Activated gamma-delta T cell (primary cell): ENCODE data around the gene NEURL1B.

Experiments used
- DNase-seq: peaks from one replicate; lab custom pipeline; 2025; lab: John Stamatoyannopoulos, UW

NEURL1B gene

DNA sequence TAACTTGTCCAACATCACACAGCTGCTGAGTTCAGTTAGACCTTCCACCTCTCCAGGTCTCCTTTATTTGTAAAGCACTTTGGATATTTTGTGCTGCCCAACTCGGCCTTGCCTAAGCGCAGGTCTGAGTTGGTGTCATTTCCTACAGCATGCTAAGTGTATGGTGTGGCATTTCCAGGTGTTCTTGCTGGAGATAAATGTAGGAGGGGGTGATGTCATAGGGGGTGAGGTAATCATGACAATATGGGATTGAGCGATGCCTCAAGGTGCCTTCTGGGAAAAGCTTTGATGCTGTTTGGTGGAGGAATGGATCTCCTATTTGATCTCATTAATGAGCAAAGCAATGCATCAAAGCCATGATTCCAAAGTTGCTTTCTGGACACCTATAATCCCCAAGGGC lies 32.3 kb upstream of the NEURL1B start:
- DNase-seq: no peak

DNA sequence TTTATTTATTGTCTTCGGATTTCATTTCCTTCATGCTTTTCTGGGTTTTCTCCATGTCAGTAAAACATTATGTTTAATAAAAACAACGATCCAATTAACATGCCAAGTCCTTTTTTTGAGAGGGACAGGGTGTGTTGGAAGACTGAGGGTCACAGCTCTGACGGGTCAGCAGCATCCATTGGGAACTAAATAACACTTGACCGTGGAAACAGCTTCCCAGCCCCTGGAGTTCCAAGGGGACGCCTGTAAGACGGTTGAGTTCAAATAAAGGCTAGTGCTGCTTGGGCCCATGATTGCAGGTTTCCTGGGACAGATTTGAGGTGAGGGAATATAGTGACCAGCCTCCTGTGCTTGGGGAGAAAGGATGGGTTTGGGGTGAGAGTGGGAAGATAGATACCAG lies 30.4 kb upstream of the NEURL1B start:
- DNase-seq: no peak

DNA sequence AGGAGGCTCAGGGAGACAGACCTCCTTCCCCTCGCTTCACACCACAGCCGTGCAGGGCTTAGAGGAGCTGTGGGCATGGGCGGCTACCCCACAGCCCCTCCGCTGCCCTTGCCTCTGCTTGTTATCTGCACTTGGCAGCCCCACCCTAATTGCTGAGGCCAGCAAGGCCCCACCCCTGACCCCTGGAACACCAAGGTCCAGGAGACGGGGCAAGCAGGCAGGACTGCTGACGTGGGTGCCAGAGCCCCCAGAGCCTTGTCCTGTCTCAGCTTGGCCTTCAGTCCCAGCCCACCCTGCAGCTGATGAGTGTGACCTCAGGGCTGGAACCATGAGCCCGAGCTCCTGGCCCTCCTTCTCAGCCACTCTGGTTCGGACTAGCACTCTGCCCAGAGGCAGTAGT lies 29.1 kb upstream of the NEURL1B start:
- DNase-seq: no peak

DNA sequence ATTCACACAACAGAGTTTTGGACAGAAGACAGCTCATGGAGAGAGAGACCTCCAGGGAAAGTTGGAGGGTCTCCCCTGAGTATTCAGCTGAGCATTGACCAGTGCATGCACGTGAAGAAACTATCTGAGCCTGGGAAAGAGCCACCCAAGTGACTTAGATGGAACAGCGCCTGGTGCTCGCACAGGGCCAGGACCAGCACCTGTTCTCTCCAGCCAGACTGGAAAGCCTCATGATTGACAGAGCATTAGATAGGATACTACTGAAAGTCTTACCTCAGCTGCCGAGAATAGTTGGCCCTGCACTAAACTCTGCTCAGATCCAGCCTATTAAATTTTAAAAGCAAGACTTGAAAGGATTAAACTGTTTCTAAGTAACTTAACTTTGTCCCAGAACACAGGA lies 28.3 kb upstream of the NEURL1B start:
- DNase-seq: no peak

DNA sequence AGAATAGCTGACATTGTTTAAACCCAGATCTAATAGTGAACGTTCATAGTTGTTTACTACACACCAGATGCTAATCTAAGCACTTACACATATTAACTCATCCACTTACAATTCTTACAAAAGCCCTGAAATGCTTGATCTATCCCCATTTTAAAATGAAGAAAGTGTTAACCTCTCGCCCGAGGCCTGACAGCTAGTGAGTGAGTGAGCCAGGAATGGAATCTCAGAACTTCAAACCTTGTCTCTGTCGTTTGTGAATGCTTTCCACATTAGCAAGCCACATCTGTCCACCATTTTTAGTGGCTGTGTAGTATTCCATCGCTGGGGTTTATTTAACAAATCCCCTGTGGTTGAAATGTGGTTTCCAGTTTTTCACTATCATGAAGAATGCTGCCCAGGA lies 24.9 kb upstream of the NEURL1B start:
- DNase-seq: no peak

DNA sequence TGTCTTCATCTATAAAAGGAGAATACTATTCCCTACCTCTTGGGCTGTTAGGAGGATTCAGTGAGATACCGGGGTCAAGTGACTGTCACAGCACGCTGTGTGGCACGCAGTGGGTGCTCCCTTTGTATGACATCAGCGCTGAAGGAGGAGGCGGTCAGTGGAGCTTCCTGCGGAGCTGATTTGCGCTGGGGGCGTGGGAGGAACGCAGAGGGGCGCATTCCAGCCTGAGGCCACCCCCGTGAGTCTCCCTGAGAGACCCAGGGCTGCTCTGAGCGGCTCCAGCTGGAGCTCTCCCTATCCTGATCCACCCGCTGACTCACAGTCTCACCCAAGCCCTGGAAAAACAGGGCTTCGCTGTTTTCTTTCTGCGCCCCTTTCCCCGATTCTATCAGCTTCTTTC lies 24.3 kb upstream of the NEURL1B start:
- no peak for DNase-seq

DNA sequence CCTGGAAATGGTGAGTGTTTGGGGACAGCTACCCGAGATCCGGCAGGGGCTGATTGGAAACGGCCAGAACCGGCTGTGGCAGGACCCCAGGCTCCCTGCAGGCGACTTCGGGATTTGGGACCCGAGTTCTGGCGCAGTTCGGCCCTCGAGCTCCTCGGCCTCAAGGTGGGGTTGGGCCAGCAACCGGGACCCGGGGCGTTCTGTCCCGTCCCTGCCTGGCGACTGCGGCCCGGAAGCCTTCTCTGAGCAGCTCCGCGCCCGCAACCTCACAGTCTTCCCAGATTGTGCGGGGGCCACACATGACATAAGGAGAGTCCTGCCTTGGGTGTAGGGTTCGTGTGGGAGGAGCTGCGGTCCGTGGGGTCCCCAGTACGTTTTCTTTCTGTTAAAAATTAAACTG lies 23.2 kb upstream of the NEURL1B start:
- no peak for DNase-seq

DNA sequence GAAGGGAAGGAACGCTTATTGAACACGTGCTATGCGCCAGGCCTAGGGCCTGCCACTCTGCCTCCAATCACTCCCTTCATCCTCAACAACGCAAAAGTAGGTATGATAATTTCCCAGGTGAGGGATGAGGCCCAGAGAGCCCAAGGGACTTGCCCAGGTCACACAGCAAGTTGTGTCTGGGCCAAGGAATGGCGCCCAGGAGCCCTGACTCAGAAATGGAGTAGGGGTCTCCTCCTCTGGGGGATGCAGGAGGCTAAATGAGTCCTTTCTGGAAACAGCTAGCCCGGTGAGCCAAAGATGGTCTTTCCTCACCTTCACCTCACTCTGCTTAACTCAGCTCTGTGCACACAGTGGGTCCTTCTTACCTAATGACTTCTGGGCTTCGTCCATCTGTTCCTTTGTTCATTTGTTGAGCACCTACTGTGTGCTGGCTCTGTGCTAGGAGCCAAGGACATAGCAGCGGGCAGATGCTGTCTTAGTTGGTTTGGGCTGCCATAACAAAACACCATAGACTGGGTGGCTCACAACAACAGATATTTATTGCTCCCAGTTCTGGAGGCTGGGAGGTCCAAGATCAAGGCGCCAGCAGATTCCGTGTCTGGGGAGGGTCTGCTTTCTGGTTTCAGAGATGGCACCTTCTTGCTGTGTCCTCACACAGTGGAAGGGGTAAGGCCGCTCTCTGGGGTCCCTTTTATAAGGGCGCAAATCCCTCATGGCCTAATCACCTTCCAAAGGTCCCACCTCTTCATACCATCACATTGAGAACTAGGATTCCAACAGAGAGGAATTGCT lies 22.3 kb upstream of the NEURL1B start:
- no peak for DNase-seq

DNA sequence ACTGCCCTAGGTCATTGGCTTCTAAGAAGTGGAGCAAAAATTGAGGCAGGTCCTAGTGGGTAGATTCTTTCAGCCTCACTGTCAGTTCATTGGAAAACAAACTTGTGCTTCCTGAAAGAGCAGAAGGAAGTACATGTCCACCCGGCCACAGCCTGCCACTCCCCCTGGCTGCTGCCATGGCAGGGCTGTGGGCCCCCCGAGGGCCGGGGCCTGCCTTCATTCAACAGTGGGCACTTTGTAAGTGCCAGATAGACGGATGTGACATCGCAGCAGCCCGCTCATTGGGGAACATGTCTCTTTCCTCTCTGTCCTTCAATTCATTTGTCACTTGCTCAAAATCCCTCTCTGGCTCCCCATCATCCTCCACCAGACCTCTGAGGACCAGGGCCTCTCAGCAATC lies 20.6 kb upstream of the NEURL1B start:
- DNase-seq: no peak

DNA sequence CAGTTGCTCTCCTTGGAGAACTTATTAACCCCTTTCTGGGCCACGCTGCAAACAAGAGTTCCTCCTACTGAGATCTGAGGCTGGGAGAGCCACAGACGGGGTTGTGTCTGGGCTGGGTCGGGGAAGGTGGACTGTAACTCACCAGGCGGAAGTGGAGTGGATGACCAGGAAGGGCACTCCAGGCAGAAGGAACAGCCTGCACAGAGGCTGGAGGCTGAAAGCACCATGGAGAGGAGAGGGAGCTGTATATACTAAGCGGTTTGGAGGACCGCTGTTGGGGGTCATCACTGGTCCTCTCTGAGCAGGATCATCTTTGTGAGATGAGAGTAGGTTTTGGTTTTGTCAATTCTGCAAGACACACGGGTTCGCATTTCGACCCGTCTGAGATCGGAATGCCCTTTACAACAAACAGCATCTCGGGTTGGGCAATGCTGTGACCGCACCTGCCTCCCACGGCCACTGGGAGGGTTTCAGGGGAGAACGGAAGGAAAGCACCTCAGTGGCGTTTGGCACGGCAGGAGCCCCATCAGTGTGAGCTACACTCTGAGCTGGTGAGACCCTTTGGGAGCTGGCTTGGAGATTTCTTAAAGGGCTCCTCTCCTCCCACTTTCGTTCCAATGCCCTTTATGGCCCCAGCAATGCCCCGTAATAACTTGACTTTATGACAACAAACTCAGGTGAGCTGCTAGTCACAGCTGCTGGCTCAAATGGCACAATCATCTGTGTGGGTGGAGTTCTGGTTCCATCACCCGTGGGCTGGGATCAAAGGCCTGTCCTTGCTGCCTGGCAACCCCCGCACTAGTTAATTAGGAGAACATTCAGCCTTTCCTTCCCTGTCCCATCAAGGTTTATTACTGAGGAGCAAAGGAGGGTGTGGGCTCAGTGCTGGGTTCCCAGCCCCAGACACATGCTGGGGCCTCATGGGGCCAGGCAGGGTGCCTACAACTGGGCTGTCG lies 18.7 kb upstream of the NEURL1B start:
- no peak for DNase-seq

DNA sequence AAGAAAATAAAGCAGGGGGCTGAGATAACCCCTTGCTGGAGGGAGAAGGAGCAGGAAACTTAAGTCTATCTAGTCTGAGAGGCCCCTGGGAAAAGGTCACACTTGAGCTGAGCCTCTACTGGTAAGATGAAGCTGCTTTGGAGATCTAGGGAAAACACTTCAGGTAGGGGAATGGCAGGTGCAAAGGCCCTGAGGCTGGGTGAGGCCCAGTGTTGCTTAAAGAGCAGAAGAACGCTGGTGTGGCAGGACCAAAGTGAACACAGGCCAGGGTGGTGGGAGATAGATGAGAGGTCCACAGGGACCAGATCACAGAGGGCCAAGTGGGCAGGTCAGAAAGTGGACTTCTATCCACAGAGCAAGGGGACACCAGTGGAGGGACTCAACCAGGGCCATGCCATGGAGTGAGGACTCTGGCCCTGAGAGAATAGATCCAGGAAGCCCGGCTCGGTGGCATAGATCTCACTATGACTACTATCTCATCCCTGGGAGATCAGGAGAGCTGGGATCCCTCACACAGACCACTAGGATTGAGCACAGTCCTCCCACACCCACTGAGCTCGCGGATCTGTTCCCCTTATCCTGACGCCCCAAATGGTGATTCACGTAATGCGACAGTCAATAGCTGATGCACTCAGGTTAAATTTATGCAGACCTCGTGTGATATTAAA lies 17.6 kb upstream of the NEURL1B start:
- no peak for DNase-seq

DNA sequence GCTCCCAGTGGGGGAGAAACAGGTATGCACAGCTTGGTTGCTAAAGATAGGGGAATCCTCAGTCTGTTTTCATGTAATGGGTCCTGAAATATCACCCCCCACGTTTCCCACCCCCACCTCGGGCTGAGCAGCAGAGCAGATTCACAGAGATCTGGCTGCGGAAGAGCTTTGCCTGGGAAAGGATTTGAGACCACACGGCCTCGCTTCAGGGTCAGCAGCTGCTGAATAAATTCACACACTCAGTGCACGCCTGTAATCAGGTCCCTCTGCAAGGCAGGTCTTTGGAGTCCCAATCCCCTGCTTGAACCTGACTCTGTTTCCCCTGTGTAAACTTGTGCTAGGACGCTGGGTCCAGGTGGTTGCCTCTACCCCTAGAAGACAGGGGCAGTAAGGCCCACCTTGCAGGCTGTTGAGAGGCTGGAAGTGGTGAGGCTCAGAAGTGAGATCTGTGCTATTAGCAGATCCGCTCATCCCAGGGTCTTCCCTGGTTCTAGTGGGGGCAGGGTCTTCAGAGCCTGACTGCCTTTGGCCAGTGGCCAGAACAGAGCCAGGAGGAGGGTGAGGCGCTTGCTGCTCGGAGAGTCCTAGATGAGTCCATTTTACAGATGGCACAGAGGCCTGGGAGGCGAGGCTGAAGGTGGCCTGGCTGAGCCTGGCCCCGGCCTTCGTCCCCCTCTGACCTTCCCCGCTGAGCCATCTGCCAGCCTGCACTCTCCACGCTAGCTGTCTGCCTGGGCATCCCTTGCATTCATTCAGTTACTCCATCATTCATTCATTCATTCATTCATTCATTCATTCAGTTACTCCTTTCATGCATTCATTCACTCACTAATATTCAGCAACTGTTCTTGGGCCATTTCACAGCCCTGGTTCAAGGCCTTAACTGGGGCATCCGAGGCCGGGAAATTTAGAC lies 16.7 kb upstream of the NEURL1B start:
- no peak for DNase-seq

DNA sequence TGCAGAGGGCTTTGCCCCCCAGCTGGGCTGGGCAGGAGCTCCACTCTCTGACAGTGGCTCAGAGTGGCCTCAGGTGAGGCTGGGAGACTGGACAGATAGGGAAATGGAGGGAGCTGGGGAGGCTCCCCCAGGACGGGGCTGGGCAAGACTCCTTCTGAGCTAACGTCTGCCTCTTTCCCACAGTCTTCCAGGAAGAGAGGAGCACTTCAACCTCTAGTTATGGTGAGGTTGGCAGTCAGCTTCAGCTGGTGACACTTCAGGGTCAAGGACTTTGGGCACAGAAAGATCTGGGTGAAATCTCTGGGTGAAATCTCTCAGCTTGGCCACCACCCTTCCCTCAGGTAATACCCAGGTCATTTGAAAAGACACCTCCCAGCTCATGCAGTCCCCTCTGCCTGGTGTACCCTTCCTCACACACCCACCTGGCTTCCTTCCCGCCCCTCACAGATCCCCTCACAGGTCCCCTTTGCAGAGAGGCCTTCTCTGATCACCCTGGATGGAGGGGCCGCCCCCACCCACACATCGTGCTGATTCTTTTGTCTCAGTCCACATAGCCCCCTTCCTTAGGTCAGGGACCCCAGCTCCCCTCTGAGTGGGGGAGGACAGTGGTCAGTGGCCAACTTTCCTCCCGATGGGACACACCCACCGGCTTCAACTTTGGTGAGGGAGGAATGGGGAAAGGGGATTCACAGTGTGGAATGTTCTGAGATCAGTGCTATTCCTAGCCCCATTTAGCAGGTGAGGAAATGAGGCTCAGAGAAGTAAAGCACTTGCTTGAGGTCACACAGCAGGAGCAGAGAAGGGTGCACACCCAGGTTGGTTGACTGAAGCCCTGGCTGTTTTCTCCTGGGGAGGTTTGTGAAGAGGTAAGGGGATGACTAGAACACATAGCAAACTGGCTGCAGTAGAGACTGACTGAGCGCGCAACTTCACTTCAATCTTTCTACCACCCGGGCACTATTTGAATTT lies 15.8 kb upstream of the NEURL1B start:
- no peak for DNase-seq

DNA sequence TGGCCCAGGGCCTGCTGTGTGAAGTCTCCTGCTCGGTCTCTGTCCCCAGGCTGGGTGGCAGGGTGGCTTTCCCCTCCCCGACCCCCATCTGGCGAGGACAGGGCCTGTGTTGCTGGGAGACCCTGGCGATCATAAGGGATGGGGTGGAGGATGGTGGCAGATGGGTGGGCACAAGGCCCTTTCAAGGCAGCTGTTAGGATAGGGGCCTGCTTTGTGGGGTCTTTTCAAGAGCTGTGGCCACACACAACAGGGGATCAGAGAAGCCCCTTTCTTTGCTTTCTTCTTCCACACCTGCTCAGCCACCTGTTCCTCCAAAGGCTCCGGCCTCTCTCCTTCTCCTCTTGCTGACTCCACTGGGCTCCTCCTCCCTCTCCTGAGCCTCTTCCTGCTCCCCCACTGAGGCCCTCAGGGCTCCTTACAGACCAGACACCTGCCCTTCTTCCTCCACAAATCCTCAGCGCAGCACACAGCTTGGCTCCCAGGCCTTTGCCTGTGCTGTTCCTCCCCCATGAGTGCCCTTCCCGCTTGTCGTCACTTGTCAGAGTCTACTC lies 15.0 kb upstream of the NEURL1B start:
- DNase-seq: no peak

DNA sequence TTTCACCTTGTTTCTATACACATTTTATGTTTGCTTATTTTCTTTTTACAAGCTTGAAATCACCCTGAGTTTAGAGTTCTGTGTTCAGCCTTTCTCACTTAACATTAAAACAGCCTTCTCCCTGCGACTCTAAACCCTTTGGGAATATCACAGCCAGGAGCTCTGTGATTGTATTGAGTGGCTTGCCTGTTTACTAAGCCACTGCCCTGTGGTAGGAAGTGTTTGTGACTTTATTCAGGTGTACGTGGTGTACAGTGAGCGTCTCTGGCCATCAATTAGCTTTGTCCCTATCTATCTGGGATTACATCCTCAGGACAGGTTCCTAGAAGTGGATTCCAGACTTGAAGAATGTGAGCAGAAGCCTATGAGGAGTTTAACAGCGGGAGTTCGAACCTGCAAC lies 11.0 kb upstream of the NEURL1B start:
- DNase-seq: no peak

DNA sequence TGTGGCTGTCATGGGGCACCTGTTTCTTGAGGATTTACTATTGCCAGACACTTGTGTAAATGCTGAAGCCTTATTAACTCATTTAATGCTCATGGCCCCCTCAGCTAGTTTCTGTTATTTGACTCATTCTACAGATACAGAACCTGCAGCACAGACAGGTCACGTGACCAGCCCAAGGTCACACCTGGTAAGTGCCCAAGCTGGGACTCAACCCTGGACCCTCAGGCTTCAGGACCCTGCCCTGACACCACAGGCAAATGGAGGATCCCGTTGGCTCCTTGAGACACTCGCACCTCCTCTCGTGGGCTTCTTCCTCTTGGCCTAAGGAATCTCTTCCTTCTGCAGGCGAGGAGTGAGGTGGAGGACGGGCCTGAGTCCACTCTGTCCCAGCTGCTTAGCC lies 10.6 kb upstream of the NEURL1B start:
- no peak for DNase-seq

DNA sequence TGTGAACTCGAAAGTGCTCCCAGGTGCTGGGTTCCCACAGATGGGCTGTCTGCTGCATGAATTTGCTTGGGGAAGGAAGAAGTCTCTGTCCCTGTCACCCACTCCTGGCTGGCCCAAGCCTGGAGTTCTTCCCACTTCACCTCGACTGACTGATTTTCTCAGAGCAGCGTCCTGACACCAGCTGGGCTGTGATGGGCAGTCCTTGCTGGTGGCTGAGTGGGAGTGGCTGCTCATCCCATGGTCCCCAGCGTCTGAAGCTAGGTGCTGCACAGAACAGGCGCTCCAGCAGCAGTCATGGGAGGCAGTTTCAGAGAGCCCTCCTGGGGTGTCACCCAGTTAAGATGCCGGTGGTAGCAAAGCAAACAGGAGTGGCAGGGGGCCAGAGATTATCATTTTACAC lies 10.1 kb upstream of the NEURL1B start:
- no peak for DNase-seq

DNA sequence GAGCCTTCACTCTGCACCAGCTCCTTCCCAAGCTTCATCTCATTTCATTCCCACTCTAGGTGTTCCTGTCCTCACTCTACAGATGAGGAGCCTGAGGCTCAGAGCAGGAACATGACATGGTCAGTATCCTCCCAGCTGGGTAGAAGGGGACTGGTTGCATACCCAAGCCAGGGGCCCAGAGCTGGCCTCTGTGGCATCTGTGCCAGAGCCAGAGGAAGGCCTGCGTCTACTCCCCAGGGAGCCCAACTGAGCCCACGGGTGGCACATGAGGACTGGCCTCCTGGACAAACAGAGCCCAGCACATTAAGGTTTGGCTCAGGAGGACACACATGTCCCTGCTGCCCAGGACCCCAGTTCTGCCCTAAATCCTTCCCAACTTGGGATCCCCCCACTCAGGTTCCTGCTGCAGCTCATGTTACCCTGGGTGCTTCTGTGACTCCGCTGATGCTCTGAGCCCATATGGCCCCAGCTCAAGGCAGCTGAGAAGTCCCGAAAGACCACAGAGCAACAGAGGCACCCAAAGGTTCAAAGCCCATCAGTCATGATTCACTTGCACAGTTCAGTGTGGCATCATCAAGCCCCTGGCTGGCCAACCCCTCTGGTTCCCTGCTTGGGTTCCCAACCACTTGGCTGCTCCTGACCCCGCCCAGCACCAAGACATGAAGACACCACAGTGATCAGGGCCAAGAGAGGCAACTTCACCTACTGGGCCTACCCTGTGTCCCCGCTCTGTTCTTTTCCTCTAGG lies 8.5 kb upstream of the NEURL1B start:
- DNase-seq: no peak

DNA sequence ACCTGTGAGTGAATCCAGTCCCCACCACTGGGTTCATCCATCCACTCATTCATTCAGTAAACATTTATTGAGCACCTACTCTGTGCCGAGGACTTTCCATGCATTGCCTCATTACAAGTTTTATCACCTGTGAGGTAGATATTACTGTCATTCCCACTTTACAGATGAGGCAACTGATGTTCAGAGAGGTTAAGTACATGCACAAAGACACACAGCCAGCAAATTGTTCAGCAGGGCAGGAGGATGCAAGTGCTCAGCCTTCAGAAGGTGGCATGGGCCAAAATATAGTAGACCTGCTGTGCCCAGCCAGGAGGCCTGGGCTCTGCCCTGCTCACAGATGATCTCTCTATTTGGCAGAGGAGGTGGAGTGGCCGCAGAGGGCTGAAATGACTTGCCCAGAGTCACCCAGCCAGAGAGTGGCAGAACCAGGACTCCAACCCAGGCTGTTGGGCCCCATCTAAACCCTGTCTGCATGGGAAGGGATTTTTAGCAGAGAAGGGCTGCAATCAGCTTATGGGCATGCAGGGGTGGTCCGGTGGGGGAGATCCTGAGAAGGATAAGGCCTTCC lies 7.6 kb upstream of the NEURL1B start:
- DNase-seq: no peak
